ENCODE results near the gene CCDC187.

DNA sequence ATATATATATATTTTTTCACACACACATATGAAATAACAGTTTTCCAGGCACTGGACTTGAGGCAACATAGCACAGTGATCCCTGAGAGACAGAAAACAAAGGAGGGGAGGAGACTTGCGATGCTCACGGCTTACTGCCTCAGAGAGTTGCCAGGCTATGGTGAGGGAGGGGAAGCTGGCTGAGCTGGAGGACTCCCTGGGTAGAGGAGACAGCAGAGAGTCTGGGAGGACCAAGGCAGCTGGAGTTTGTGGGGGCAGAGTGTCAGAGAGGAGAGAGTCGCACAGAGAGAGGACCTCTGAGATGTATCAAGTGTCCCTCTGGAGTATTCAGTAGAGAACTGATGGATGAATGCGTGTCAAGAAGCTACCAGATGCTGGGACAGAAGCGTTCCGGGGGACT is 35.2 kb downstream of the CCDC187 start:
- TF ChIP-seq, protein P1, sequence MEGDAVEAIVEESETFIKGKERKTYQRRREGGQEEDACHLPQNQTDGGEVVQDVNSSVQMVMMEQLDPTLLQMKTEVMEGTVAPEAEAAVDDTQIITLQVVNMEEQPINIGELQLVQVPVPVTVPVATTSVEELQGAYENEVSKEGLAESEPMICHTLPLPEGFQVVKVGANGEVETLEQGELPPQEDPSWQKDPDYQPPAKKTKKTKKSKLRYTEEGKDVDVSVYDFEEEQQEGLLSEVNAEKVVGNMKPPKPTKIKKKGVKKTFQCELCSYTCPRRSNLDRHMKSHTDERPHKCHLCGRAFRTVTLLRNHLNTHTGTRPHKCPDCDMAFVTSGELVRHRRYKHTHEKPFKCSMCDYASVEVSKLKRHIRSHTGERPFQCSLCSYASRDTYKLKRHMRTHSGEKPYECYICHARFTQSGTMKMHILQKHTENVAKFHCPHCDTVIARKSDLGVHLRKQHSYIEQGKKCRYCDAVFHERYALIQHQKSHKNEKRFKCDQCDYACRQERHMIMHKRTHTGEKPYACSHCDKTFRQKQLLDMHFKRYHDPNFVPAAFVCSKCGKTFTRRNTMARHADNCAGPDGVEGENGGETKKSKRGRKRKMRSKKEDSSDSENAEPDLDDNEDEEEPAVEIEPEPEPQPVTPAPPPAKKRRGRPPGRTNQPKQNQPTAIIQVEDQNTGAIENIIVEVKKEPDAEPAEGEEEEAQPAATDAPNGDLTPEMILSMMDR (IDR thresholded peaks at IDR 0.05): no peak
- no peak for TF ChIP-seq POLR2A (IDR thresholded peaks at IDR 0.05)
- TF ChIP-seq POLR2AphosphoS5 (IDR thresholded peaks at IDR 0.05): no peak
